ENCODE data around the gene AP5S1.
A peak's percentile ranks its signal among the peaks of the same experiment; 100 is the strongest.

Gene AP5S1

GRCh38 chr20:3846740-3847428, 26.5 kb downstream of the AP5S1 start, which contains the start of gene MAVS:
Gene MAVS (plus strand): TSS chr20:3846834. CDS start chr20:3854625, 7,791 bp downstream.
- DNase-seq: peak; percentile 70

DNA sequence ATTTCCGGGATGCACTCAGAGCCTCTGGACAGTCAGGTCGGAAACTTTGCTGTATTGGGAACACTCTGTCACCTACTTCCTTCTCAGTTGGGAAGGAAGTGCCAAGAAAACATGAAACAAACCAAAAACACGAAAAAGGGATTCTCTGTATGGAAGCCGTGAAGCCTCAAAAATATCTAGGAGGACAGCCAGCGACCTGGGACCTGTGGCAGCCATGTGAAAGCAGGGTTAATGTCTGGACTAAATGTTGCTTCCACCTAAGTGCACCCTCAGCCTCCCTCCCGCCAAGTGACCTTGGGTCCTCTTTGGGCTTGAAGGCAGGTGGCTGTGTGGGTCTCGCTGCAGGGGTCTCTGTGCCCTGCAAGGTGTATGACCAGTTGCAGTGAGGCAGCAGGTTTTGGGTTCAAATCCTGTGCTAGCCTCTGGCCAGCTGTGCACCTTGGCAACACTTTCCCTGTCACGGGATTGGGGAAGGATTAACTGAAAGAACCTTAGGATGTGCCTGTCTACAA, 27.1 kb downstream of the AP5S1 start:
- DNase-seq: no peak

- DNase-seq: no peak
These were observed 28.2 kb downstream of the AP5S1 start for GRCh38 chr20:3848565-3848964.

DNA sequence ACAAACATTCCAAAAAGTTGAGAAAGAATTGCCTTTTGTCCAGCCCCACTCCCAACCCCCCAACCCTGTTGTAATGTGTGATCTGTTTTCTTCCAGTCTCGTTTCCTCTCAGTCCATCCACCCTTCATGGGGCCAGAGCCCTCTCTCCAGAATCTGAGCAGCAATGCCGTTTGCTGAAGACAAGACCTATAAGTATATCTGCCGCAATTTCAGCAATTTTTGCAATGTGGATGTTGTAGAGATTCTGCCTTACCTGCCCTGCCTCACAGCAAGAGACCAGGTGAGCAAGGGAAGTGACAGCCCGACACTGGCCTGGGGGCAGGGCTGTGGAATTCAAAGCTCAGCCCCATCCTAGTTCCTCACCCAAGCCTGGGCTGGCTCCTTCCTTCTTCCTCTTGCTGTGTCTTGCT, 34.1 kb downstream of the AP5S1 start:
- DNase-seq: no peak

DNA sequence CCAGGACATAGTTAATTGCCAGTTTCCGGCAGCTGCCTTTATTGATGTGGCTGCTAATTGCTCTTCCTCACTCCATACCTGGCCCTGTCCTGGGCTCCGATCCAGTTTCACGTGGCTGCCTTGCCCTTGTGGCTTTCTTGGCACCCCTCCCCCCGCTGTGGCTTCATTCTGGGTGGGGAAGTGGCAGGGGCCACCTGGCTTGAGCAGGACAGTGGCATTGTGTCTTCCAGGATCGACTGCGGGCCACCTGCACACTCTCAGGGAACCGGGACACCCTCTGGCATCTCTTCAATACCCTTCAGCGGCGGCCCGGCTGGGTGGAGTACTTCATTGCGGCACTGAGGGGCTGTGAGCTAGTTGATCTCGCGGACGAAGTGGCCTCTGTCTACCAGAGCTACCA, 37.1 kb downstream of the AP5S1 start:
- no peak for DNase-seq

GRCh38 chr20:3858689-3859088, 38.3 kb downstream of the AP5S1 start:
- no peak for DNase-seq

- no peak for DNase-seq
These were observed 40.8 kb downstream of the AP5S1 start for GRCh38 chr20:3861191-3861590.

DNA sequence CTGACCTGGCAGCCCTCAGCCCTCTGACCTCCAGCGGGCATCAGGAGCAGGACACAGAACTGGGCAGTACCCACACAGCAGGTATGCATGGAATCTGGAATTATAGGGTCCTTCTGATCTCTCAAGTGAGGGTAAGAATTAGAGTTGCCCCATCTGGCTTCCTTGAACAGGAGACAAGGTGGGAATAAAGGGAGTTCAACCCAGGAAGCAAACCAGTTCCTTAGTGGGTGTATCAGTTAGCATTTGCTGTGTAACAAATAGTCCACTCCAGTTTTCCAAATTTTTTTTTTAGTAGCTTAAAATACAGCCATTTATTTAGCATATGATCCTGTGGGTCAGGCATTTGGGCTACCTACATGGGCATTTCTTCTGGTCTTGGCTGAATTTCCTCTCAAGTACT, 42.0 kb downstream of the AP5S1 start:
- DNase-seq: no peak

DNA sequence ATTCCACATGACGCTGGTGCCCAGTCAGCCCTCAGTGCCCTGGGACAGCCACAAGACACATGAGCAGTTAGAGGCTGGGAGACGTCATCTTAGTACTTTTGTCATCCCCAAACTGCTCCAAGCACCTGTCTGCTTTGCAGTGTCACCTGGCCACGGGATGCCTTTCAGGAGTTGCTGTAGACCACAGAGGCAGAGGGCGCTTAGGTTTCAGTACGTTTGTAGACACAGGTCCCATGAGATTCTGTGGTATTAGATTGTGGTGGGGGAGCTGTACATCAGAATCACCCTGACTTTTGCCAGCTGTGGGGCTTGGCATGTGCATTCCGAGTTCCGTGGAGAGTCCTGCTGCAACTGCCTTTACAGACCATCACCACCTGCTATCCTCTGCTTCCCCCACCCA, 43.0 kb downstream of the AP5S1 start:
- no peak for DNase-seq

DNA sequence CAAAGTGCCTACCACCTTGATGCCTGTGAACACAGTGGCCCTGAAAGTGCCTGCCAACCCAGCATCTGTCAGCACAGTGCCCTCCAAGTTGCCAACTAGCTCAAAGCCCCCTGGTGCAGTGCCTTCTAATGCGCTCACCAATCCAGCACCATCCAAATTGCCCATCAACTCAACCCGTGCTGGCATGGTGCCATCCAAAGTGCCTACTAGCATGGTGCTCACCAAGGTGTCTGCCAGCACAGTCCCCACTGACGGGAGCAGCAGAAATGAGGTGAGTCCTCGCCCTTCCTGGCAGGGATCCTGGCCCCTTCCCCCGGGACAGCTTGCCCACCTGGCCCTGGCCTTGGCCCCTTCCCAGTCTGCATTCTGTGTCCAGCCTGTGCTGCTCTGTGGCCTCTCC, 44.2 kb downstream of the AP5S1 start:
- no peak for DNase-seq

DNA sequence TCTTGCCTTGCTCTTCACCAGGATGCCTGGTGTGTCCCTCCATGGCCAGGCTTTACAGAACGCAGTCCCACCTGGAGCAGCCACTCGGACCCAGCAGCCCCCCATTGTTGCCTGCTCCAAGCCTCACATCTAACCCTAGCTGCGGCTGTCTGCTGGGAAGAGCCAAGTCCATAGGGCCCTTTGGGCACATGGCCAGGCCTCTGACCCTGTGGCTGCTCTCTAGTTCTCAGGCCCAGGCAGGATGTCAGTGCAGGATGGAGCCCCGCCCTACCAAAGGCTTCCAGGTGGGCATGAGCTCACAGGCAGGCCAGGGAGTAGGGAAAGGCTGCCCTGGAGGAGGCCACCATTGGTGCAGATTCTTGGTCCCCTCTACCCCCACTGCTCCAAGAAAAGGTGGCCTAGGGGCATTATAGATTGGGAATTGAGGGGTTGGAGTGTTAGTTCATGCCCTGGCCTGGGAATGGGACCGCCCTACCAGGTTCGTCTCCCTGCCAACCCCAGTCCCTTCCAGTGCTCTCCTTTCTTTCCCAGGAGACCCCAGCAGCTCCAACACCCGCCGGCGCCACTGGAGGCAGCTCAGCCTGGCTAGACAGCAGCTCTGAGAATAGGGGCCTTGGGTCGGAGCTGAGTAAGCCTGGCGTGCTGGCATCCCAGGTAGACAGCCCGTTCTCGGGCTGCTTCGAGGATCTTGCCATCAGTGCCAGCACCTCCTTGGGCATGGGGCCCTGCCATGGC, 45.0 kb downstream of the AP5S1 start:
- DNase-seq: no peak

DNA sequence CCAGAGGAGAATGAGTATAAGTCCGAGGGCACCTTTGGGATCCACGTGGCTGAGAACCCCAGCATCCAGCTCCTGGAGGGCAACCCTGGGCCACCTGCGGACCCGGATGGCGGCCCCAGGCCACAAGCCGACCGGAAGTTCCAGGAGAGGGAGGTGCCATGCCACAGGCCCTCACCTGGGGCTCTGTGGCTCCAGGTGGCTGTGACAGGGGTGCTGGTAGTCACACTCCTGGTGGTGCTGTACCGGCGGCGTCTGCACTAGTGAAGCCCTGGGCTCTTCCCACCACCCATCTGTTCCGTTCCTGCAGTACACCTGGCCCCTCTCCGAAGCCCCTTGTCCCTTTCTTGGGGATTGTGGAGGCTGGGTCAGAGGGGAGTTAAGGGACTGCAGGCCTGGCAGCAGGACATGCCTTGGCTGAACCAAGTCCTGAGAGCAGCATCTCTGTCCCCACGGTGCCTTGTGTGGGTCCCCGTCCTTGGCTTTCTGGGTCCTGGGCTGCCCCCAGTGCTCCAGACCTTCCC, 45.6 kb downstream of the AP5S1 start:
- DNase-seq: no peak

DNA sequence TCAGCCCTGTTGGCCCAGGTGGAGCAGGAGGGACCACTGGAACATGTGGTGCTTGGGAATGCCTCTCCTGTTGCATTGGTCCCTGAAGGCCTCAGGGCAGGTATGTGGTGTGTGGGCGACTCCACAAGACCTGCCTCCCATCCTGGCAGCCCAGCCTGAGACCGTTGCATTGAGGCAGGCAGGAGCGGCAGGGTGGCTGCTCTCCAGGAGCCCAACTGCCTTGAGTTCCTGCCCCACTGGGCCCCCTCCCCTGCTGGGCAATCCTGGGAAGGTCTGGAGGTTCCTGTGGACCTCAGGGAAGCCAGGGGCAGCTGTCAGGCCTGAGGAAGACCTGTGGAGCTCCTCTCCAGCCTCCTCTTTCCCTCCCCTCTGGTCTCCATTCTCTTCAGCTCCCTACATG, 46.1 kb downstream of the AP5S1 start:
- DNase-seq: no peak

- no peak for DNase-seq
These were observed 47.5 kb downstream of the AP5S1 start for GRCh38 chr20:3867802-3868201.

- no peak for DNase-seq
These were observed 49.7 kb downstream of the AP5S1 start for GRCh38 chr20:3869839-3870634.

GRCh38 chr20:3871550-3872265, 51.4 kb downstream of the AP5S1 start:
- no peak for DNase-seq

DNA sequence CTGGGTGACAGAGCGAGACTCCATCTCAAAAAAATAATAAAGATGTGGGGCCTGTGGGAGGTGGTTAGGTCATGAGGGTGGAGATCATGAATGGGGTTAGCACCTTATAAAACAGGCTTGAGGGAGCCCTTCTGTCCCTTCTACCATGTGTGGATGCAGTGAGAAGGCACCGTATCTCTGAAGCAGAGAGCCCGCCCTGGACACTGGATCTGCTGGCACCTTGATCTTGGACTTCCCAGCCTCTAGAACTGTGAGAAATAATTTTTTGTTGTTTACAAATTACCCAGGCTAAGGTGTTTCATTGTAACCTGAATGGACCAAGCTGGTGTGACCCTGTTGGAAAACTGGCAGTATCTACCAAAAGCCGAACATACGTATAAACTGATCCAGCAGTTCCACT, 53.2 kb downstream of the AP5S1 start:
- no peak for DNase-seq

DNA sequence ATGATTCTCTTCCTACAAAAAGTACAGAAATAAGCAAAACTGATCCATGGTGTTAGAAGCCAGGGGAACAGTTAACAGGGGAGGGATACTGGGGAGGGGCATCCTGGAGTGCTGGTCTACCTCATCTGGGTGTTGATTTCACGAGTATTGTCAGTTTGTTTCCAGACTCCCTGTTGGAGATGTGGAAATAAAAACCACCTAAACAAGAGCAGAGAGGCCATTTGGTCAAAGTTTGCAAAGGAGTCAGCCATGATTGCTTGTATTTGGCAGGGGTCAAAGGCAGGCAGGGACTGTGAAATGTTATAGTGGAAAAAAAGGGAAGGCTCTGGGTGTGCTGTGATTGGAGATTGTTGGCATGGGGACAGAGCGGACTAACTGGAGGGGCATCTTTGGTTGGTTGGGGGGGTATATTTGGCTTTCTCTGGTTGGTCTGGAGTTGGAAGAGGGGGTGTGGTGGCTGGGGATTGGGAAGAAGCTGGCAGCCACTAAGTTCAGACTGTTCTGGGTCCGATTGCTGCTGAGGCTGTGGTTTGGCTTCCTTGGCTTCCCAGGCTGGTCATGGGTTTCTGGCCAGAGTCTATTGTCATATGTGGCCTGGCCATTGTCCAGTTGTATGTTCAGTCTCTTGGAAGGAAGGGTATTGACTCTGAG, 54.0 kb downstream of the AP5S1 start:
- DNase-seq: no peak

DNA sequence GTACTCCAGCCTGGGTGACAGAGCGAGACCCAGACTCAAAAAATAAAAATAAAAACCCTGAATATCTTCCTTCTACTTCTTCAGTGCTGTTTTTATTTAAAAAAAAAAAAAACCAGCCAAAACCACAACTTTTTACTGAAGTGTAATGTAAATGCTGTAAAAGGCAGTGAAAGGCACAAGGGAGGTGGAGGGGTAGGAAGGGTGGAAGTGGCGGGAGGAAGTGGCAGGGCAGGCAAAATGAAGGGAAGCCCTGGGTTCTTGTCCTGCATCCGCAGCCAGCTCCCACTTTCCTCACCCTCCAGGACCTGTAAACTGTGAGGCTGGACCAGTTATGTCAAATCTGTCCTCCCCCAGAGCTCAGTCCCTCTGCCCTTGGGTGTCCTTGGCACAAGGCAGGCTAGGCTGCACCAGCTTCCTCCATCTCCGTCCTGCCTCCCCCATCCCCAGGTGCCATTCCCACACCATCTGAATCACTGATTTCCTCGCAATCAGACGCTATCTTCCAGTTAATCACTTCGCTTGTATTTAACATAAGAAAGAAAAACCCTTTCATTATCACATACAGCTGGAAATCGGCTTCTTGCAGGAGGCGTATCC, 55.1 kb downstream of the AP5S1 start:
- DNase-seq: no peak

- DNase-seq: no peak
These were observed 55.7 kb downstream of the AP5S1 start for GRCh38 chr20:3876000-3876399.

DNA sequence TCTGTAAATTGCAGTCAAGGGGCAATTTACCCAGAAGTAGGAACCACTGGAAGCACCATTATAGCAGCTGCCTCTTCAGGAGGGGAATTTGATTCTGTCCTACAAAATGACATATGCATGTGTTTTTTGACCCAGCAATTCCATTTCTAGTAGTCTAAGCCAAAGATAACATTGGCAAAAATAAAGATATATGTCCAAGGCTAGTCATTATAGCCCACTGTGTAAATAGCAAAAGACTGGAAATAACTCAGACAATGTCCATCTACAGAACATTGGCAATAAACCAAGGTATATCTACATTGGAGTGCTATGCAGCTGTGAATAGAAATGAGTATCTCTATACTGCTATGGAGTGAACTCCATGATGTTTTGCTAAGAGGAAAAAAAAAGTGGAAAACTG, 56.3 kb downstream of the AP5S1 start:
- DNase-seq: no peak

All from KG1 (cell line).